Tibial artery (tissue), 4 donors: Measurements from ENCODE around the gene S100PBP.

Experiments
- DNase-seq, 2 donors: peaks; one replicate each; pipeline ENCODE4 v3.0.0-alpha.2; 2019
- H3K27ac ChIP-seq, 2 donors: fragments of 200-600 bp; sonication (generic) in 1 of 2; 1 replicate in 1 of 2; 2 replicates in 1 of 2; pipeline ENCODE4 v1.5.1; 2018 to 2019; ENCODE audit warnings: mild to moderate bottlenecking in 1 of 2
- H3K27me3 ChIP-seq, 2 donors: fragments of 200-600 bp; sonication (generic) in 1 of 2; one replicate each; pipeline versions ENCODE4 v1.5.1 to v1.6.0; 2016 to 2019
- H3K36me3 ChIP-seq, 3 donors: fragments of 200-600 bp; sonication (generic) in 2 of 3; one replicate each; pipeline ENCODE4 v1.5.1; 2016 to 2019; ENCODE audit warnings: mild to moderate bottlenecking in 2 of 3
- H3K4me1 ChIP-seq, 4 donors: fragments of 200-600 bp; sonication (generic) in 2 of 4; 1 replicate in 3 of 4; 2 replicates in 1 of 4; pipeline ENCODE4 v1.5.1; 2016 to 2019
- H3K4me3 ChIP-seq, 2 donors: fragments of 200-600 bp; sonication (generic) in 1 of 2; 1 replicate in 1 of 2; 2 replicates in 1 of 2; pipeline ENCODE4 v1.5.1; 2018 to 2019; ENCODE audit warnings: mild to moderate bottlenecking in 2 of 2
- H3K9me3 ChIP-seq, 3 donors: fragments of 200-600 bp; sonication (generic) in 1 of 3; one replicate each; pipeline ENCODE4 v1.5.1; 2016 to 2019
- CTCF ChIP-seq, 2 experiments: fragments of 200-600 bp in 1 of 2; fragments of 450-650 bp in 1 of 2; IDR thresholded peaks; one replicate each; pipeline ENCODE4 v1.5.1; 2017 to 2019; ENCODE audit warnings: antibody characterized with exemption in 2 of 2, mild to moderate bottlenecking in 1 of 2, moderate library complexity in 1 of 2
- intact Hi-C: fragments of 100-400 bp; cut with DNase I; formaldehyde crosslinking; loops from one replicate; pipeline ENCODE4 v1.15.0; 2023; ENCODE audit warnings: low total_unique reads

S100PBP gene

GRCh38 chr1:32831878-32832277 lies 14.4 kb downstream of the S100PBP start:
- H3K4me1 ChIP-seq, result no peaks in the 10 kb centered on the region
- no peaks in the 10 kb centered on the region for H3K27me3 ChIP-seq
- H3K36me3 ChIP-seq, result peaks cover 73 to 87% (median 81%) of the 10 kb centered on the region in 3 donors
- no peak overlapping the region for H3K4me3 ChIP-seq
- intact Hi-C loops, result no loop called here
- DNase-seq, result no peak
- H3K27ac ChIP-seq, result no peak overlapping the region
- H3K9me3 ChIP-seq, result no peaks in the 10 kb centered on the region
- no peak for TF ChIP-seq CTCF (IDR thresholded peaks at IDR 0.05)

GRCh38 chr1:32848354-32849063 lies 31.1 kb downstream of the S100PBP start:
- Histone ChIP-seq H3K4me3 (no peak overlapping the region), H3K27ac (no peak overlapping the region), H3K4me1 (no peaks in the 10 kb centered on the region), H3K9me3 (no peaks in the 10 kb centered on the region), H3K27me3 (no peaks in the 10 kb centered on the region), H3K36me3 (peaks cover 45 to 66% (median 46%) of the 10 kb centered on the region in 3 donors)
- intact Hi-C loops, result no loop called here
- DNase-seq, result no peak
- no peak for TF ChIP-seq CTCF (IDR thresholded peaks at IDR 0.05)

- H3K4me1 ChIP-seq, result peaks cover 0 to 6% (median 1%) of the 10 kb centered on the region in 4 donors
- no peaks in the 10 kb centered on the region for H3K27me3 ChIP-seq
- no peak overlapping the region for H3K27ac ChIP-seq
- intact Hi-C loops, result no loop called here
- no peak for DNase-seq
- no peak overlapping the region for H3K4me3 ChIP-seq
- H3K9me3 ChIP-seq, result no peaks in the 10 kb centered on the region
- H3K36me3 ChIP-seq, result peaks cover 36 to 64% (median 47%) of the 10 kb centered on the region in 3 donors
- no peak for TF ChIP-seq CTCF (IDR thresholded peaks at IDR 0.05)
Observed at GRCh38 chr1:32855861-32856617, 38.6 kb downstream of the S100PBP start.

DNA sequence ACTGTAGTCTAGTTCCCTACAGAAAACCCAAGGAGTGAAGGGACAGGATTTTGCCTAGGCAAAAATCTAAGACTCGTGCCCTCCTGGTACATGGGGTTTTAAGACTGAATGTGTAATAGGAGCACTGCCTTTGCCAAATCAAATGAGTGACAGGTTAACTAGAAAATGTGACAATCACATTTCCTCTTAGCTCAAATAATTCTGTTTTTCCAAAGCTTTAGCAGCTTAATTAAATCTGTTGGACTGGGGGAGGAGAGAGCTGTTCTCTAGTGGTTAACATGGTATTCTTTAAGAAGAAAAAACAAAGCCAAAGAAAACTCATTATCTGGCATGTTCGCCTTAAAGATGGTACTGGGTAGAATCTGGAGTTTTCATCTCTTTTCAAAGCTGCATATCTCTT lies 40.7 kb downstream of the S100PBP start:
- TF ChIP-seq CTCF (IDR thresholded peaks at IDR 0.05), result no peak
- Histone ChIP-seq H3K36me3 (peaks cover 32 to 58% (median 37%) of the 10 kb centered on the region in 3 donors), H3K27ac (no peak overlapping the region), H3K27me3 (no peaks in the 10 kb centered on the region), H3K9me3 (no peaks in the 10 kb centered on the region), H3K4me3 (no peak overlapping the region), H3K4me1 (peaks cover 0 to 27% (median 16%) of the 10 kb centered on the region in 4 donors)
- DNase-seq, result no peak
- intact Hi-C loops, result no loop called here

DNA sequence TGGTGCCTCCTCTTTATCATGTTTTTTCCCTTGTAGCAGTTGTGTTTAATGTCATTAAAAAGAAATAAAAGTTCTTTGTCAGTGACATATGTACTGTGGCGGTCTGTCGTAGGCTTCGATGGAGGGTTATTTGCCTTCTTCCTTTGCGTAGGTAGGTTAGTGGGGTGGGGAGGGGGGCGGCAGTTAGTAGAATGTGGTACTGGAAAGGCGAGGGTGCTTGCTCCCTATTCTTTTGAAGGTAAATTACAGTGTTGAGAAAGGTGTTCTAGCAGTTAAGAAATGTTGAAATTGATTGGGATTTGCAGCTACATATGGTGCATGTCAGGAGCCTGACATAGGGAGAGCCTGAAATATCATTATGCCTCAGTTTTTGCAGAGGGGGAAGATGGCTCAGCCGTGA lies 41.3 kb downstream of the S100PBP start:
- peaks cover 28 to 51% (median 31%) of the 10 kb centered on the region in 3 donors for H3K36me3 ChIP-seq
- H3K4me1 ChIP-seq, result peaks cover 0 to 33% (median 21%) of the 10 kb centered on the region in 4 donors
- intact Hi-C loops, result no loop called here

More for the DNA sequence above, 41.3 kb downstream of the S100PBP start:
- Histone ChIP-seq H3K27ac (no peak overlapping the region), H3K27me3 (no peaks in the 10 kb centered on the region), H3K4me3 (no peak overlapping the region), H3K9me3 (no peaks in the 10 kb centered on the region)
- no peak for TF ChIP-seq CTCF (IDR thresholded peaks at IDR 0.05)
- no peak for DNase-seq
